Measurements from ENCODE around the gene CYB5A.

CYB5A gene

DNA sequence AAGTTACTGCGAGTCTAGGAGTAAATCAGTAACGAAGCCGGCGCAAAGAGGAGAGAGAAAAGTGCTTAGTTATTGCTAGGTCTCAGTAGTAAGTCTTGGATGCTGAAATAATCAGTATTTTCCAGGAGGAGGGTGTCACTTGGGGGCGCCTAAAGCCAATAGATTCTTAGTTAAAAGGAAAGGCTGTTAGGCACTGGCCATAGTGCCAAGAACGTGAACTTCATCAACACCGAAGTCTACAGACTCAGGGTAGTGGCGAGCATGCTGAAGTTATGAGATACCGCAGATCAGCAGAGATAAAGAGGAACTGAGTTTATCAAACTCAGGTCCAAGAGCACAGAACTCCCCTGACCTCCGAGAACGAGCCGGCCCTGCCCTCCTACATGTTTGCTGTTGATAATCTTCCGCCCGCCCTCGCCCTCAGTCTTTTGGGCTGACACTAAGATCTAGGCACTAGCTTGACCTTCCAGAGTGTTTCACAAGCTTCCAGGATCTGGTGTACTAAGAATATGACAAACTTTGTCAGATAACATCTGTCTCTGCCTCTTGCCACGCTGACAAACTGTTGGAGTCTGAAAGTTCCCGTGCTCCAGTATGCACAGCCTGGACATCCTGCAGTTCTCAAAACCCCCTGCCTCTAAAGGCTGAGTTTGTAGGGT is 49.2 kb downstream of the CYB5A start:
- DNase-seq: no peak

DNA sequence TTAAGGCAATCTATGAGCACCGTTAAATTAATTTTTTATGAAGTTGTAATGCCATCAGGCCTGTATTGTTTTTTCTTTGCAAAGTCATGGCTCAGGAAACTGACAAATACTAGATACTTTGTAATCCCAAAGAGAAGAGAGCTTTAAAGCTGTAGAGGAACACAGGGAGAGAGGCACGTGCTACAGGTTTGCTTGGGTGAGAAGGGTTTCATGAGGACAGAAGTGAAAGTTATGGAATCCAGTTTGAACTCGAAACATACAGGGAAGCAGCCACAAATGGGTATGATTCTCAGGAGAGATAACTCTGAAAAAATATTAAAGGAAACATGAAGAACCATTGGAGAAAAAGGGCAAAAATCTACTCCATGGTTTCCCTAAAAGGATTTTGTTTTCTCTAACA is 49.8 kb downstream of the CYB5A start:
- DNase-seq: no peak

DNA sequence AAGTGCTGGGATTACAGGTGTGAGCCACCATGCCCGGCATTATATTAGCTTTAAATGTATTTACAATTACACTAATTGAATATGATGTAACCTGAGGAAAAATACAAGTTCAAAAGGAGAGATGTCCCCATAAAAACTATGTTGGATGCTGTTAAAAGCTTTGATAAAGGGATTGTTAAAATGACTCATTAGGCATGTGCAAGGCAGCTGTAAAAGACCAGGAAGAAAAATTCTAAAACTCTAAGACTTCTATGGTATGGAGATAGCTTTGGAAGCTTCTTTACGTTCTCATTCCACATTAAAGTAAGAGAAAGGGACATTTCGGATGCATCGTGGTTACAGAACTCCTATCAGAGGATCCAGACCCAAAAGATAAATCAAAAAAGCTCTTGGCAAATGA is 50.3 kb downstream of the CYB5A start:
- no peak for DNase-seq

DNA sequence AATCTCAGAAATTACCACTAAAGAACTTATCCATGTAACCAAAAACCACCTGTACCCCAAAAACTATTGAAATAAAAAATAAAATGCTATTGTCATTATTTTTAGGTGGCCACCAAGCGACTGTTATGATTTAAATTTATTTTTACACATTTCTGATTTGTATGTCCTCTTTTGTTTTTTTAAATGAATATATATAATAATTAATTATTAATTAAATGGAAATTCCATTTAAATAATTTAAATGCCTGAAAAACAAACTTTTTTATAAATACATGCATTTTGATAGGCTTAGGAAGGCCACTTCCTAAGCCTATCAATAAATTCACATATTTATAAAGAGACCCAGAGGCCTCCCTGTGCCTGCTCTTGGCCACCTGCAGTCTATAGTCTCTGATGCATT is 52.2 kb downstream of the CYB5A start:
- no peak for DNase-seq

DNA sequence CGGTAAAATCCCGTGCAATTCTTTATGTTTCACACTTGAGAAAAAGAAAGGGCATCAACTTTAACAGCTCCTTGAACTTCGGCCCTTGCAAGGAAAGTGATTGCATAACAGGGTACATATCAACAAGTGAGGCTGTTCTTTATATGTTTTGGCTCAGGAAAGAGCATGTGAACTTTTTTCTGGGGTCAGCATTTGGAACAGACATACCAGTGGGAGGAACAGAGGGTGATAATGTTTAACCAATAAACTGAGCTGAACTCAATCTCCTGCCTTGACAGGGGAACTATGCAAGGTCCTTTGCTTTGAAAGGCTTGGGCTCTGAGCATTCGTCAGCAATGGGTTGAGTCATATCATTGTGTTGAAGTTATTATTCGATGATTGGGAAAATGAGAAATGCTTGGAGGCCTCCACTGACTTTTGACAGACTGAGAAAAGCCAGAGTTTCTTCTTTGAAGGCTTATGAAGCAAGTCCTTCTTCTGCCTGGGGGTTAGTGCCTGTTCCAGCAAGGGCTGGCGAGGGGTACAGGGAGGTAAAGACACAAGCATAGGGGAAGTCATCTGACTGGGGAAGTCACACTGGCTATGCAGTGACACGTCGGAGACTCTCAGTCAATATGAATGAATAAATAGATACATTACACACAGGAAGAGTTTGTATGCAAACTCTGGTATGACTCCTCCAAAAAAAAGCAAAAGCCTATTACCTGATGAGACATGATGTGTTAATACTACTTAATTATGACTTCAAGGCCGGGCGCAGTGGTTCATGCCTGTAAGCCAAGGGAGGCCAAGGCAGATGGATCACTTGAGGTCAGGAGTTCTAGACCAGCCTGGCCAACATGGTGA is 57.2 kb downstream of the CYB5A start:
- no peak for DNase-seq

DNA sequence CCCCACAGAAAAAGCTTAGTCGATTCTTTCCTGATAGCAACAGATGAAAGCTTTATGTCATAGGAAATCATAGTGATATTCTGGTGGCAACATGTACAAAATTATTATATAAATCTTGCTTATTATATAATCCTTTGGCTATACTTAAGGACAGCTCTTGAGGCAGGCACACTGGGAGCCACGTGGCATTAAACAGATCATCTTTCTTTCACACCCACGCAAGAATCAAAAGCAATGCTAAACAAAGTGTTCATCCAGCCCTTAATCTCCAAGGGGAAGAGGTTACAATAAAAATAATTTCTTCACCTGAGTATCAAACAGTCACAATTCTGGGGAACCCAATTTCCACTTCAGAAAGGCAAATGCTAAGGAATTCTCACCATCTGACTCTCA is 57.8 kb downstream of the CYB5A start:
- no peak for DNase-seq

DNA sequence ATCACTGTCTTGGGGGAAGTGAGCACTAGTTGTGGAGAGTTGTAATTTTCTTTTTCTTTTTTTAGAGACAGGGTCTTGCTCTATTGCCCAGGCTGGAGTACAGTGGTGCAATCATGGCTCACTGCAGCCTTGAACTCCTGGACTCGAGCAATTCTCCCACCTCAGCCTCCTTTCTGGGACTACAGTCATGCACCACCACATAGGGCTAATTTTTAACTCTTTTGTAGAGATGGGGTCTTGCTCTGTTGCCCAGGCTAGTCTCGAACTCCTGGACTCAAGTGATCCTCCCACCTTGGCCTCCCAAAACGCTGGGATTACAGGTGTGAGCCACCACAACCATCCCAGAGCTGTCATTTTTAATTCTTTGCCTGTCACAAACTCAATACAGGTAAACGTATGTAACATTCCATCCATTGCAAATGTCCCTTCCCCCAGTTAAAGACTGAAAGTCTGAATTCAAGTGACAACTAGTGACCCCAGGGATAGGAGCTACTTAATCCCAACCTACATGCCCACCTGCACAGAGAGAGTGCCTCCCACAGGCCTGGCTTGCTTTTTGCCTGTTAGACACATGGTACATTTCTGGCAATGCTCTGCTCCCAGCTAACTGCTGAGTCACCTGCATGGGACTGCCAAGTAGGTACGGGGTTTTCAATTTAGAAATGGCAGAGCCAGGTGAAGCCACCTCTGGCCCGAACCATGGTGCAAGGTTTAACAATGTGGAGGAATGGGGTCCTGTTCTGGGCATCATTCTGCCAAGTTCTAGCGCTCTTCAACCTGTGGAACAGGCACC is 60.6 kb downstream of the CYB5A start:
- DNase-seq: no peak

DNA sequence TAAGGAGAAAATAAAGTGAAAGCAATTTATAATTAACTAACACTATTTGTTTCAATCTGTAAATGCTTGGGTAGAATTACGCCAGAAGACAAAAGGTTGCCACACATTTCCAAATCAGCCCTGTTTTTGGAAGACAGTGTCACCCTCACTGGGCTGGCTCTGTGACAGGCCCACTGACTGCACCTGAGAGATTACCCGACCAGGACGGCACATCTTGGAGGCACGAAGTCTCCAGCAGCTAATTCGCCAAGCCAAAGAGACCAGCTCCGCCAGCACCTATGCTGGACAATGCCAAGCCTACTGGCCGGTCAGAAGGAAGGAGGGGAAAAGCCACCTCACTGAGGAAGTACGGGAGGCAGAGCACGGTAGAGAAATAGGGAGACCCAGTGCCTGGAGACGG is 61.9 kb downstream of the CYB5A start:
- no peak for DNase-seq

DNA sequence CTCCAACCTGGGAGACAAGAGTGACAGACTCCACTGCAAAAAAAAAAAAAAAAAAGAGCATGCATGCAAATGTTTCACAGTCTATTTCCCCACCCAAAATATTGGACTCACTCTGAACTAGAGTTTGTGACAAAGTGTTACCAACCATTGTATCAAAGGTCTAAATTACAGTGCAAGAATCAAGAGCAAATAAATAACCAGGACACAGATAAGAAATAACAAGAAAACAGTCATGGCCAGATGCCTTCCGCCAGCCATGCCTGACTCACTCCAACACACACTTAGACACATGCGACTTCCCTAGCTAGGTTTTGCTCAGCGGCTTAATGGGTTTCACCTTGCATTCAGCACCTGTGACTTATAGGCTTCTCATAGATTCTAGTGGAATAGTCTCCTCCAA is 62.8 kb downstream of the CYB5A start:
- no peak for DNase-seq

DNA sequence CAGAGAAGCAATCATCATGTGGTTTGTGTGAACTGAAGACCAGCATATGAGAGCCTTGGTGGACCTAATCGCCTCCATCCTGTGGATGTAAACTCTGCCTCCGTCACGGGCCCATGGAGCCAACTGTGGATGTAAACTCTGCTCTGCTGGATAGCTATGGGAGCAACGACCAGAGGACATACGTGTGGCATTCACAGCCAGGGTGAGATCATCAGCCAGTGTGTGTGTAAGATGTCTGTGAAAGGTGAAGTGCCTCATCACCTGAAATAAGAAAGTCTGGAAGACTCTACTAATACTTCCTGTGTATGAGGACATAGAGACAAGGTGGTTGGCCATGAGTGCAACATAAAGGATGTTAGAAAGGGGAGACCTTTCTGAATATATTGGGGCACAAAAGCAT is 63.5 kb downstream of the CYB5A start:
- no peak for DNase-seq

DNA sequence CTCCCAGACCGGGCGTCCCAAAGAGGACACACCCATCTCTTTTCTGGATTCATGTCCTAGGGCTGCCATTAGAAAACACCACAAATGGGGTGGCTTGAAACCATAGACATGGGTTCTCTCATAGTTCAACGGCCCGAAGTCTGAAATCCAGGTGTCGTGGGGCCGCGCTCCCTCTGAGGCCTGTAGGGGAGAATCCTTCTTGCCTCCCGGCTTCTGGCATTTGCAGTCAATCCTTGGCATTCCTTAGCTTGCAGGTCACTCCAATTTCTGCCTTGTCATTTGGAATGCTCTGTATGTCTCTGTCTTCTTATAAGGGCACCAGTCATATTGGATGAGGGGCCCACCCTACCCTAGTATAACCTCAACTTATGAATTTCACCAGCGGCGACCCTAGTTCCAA is 65.1 kb downstream of the CYB5A start:
- DNase-seq: no peak

DNA sequence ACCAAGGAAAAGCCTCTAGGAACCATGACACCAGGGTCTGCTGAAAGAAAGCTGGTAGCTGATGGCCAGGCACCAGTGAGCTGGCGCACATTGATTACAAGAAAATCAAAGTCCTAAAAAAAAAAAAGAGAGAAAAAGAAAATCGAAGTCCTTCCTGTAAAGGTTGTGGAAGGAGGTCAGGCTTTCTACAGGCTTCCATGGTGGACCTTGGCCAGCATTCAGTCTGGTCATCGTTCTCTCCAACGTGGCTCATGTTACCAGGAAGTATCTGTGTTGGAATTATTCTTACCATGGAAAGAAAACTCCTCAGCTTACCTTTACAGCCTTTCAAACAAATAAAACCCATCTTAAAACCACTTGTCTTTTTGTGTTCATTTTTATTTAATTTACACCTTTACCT is 65.6 kb downstream of the CYB5A start:
- no peak for DNase-seq

DNA sequence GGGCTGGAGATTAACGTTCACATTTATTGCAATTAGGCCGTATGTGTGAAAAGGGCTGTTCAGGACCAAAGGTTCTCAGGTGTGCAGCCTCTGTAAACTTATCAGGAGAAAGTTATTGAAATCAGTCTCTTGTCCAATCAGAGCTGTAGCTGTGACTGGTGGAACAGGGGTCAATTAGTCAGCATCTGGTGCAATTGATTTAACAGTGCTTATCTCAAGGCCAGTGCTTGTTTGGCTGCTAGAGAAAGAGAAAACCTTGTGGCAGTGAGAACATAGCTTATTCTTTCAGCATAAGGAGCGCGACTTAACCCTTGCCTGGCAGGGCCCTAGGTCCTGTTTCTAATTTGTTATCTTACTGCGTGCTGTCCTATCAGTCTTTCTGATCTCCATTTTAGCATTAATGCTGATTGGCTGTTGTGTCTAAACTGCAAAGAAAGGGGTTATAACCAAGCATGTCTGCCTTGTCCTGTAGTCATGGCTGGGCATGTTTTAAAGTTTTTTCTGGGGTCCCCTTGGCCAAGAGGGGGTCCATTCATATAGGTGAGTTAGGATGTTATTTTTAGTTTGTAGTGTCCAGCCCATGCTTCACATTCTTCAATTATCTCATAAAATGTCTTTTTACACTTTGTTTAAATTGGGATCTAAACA is 66.4 kb downstream of the CYB5A start:
- no peak for DNase-seq

DNA sequence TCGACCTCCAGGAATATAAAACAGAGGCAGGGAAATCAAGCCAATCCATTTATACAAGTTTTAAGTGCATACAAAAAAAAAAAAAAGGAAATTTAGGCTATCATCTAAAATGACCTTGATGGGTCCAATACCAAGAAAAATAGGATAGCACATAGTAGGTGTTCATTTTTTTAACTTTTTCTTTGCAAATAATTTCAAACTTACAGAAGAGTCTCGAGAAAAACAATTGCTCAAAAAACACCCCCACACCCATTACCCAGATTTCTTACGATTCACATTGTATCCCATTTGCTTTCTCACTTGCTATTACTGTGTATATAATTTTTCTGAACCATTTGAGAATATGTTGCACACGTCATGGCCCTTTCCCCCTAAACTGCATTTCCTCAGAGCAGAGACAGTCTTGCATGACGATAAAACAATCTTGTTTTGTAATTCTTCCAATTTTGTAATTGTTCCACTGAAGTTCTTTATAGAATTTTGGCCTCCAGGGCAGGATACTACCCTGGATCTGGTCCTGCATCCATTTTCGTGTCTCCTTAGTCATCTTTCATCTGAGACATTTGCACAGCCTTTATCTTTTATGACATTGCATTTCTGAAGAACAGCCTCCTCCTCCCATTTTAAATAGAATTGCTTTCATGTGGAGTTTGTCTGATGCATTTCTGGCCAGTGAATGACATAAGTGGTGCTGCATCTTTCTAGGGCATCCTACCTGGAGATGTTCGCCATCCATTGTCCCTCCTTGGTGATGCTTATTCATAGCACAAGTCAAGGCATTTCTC is 68.9 kb downstream of the CYB5A start:
- DNase-seq: no peak

DNA sequence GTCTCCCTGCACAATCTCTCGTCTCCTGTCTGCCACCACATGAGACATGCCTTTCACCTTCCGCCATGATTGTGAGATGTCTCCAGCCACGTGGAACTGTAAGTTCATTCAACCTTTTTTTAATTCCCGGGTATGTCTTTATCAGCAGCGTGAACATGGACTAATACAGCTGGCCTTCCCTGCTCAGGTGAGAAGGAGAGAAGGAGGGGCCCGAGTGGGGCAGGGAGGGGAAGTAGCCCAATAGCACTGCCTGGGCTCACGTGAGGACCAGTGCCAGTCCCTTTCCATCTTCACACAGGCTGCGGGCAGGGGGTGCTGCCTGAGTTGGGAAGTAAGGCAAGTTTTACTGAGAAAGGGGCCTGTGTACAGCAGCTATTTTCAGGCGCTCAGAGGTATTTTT is 70.7 kb downstream of the CYB5A start:
- no peak for DNase-seq

DNA sequence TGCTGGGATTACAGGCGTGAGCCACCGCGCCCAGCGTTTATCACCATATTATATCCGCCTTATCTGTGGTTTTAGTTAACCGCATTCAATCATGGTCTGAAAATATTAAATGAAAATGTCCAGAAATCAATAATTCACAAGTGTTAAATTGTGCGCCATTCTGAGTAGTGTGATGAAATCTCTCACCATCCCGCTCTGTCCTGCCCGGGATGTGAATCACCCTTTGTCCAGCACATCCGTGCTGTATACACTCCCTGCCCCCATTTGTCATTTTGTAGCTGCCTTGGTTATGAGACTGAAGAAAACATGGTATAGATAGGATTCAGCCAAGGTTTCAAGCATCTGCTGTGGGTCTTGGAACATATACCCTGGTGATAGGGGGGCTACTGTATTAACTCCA is 72.7 kb downstream of the CYB5A start:
- DNase-seq: no peak

DNA sequence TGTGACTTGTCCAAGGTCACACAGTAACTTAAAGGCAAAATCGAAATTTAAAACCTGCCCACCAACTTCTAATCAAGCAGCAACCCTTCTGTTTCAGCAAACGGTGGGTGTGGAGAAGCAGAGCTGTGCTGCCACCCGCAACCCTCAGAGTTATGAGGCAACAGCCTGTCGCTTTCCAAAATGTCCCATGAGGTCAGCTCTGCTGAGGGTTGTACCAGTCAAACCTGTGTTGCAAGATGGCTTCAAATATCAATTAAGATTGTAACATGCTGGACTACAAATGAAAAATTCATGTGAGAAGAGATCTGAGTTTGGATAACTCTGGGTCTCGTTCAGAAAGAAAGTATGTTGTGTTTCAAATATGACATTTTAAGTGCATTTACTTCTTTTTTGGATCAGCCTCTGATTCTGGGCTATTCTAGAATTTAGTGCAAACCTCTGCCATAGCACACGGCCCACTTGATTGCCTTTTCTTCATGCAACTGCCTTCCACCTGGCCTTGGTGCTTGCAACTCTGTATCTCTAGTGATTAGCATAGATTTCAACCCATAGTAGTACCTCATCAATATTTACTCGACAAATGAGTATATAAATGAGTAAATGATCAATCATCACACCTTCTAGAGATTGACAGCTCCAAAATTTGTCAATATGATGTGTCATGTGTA is 74.2 kb downstream of the CYB5A start:
- DNase-seq: no peak

DNA sequence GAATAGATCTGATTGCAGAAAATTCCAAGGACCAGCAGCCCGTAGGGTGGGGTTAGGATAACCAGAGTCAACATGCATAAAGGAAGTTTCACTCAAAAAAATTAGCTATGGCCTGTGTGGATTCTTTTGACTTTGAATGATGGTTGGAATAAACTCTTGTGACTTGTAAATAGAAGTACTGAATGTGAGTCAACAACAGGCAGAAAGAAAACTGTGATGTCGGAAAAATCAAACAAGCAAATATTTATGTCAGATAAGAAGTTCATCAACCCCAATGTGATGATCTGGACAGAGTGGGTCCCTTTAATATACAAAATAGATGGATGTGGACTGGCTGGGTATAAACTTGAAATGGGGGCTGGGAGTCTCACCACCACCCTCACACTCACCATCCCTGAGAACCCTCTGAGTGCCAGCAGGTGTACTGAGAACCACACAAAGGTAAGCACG is 75.1 kb downstream of the CYB5A start:
- DNase-seq: no peak

DNA sequence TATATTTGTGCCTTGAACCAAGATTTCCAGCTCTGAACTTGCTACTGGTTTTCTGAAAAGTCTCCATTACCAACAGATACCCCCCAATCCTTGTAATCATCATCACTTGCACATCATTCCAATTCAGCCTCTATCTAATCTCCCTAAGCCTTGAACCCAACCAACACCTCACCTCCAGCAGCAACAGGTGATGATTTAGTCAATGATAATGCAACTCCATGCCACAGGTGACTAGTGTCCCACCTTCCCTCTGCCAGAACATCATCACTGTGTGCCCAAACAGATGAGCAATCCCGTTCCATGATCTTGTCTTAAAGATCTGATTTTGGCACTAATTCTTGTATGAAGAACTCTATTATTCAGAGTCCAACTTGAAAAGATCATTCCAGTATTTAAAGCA is 75.9 kb downstream of the CYB5A start:
- DNase-seq: no peak

DNA sequence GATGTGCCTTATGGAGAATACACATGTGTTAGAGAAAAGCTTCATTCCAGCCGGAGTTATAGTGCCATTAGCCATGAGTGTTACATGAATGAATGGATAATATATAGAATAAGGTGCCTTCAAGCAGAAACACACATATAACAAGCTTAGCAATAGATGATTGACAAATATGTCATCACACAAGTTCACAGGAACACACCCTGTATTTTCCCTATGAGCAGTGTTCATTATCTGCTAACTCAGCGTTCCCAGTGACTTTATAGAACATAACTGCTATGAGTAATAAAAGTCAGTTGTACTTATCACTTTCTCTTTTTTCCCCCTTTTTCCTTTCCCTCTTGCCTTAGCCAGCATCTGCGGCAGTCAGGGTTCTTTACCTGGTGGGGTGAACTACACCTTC is 78.3 kb downstream of the CYB5A start:
- DNase-seq: no peak

DNA sequence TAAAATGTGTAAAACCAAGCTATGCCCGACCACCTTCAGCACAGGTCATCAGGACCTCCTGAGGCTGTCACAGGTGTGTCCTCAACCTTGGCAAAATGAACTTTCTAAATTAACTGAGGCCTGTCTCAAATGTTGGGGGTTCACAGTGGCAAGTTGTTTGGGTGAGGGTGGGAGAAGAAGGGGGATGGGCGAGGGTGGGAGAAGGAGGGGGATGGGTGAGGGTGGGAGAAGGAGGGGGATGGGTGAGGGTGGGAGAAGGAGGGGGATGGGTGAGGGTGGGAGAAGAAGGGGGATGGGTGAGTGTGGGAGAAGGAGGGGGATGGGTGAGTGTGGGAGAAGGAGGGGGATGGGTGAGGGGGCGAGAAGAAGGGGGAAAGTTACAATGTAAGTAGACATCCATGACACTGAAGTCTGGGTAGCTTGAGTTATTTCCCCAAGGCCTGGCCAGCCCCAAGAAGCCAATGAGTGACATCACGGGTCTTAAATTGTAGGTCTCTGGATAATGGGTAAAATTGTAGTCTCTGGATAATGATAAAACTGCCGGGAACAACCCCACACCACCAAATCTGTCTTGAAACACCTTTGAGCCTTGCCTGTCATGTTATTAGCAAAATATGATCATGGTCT is 87.1 kb downstream of the CYB5A start:
- no peak for DNase-seq
